ENCODE data around the gene RHBDD2. TPM values are rescaled to one million over a fixed set of nuclear protein-coding genes. Genes with fewer than 3 reads are reported as not detected.
"Not testable (repeated sequence)": the region's sequence is repeated elsewhere in the genome, so short reads cannot be mapped to it uniquely, and the experiment has no call there.

Gene RHBDD2
- total RNA-seq, 2 experiments from 2014 or later = 21.5 to 24.0 TPM

- intact Hi-C loops (cut with micrococcal nuclease) = no loop called here
- Mint-ChIP-seq H3K27ac (no peak overlapping the region), H3K9me3 (no peaks in the 10 kb centered on the region)
These were observed 10.7 kb upstream of the RHBDD2 start for GRCh38 chr7:75868153-75868552.

GRCh38 chr7:75869776-75870379, 9.0 kb upstream of the RHBDD2 start:
- CTCF ChIA-PET = interaction anchor here (0.7 to 1.7 kb wide), 4 partner anchors 10 to 150 kb away, joined by 3 to 16 read pairs (median 6); no protein-coding TSS in a partner anchor
- Mint-ChIP-seq H3K4me3 (no peak overlapping the region), H3K4me1 (ENCODE audit: low read depth) (peaks cover 9% of the 10 kb centered on the region), H3K9me3 (no peaks in the 10 kb centered on the region), H3K36me3 (ENCODE audit: low read depth) (no peaks in the 10 kb centered on the region), H3K27ac (no peak overlapping the region), H3K27me3 (ENCODE audit: low read depth) (no peaks in the 10 kb centered on the region)
- intact Hi-C loops (cut with micrococcal nuclease) = loop anchor here (2.0 to 10.0 kb wide), 2 partner anchors 139 to 395 kb away; no protein-coding TSS in a partner anchor
- DNase-seq = no peak

More at GRCh38 chr7:75868153-75868552, 10.7 kb upstream of the RHBDD2 start:
- CTCF ChIA-PET = interaction anchor here (0.6 to 0.7 kb wide), 4 partner anchors 9 to 808 kb away, joined by 3 to 4 read pairs (median 4); no protein-coding TSS in a partner anchor
- no peak overlapping the region for H3K4me3 Mint-ChIP-seq
- H3K4me1 Mint-ChIP-seq (ENCODE audit: low read depth) = peaks cover 9% of the 10 kb centered on the region
- DNase-seq = no peak
- no peaks in the 10 kb centered on the region for H3K27me3 Mint-ChIP-seq (ENCODE audit: low read depth)
- no peaks in the 10 kb centered on the region for H3K36me3 Mint-ChIP-seq (ENCODE audit: low read depth)

GRCh38 chr7:75870557-75871161, 8.2 kb upstream of the RHBDD2 start:
- Mint-ChIP-seq H3K36me3 (ENCODE audit: low read depth) (no peaks in the 10 kb centered on the region), H3K9me3 (no peaks in the 10 kb centered on the region), H3K4me3 (peak overlapping the region; percentile 54), H3K27me3 (ENCODE audit: low read depth) (no peaks in the 10 kb centered on the region), H3K27ac (peak overlapping the region; percentile 2), H3K4me1 (ENCODE audit: low read depth) (peaks cover 9% of the 10 kb centered on the region)
- CTCF ChIA-PET = interaction anchor here (0.7 to 1.2 kb wide), 3 partner anchors 9 to 149 kb away, joined by 3 to 6 read pairs (median 6); no protein-coding TSS in a partner anchor
- intact Hi-C loops (cut with micrococcal nuclease) = loop anchor here (2.0 to 10.0 kb wide), 2 partner anchors 138 to 394 kb away; no protein-coding TSS in a partner anchor
- peak; percentile 29 for DNase-seq

GRCh38 chr7:75872073-75872782, 6.6 kb upstream of the RHBDD2 start:
- intact Hi-C loops (cut with micrococcal nuclease) = loop anchor here (10.0 kb wide), 1 partner anchor 393 kb away; no protein-coding TSS in a partner anchor
- H3K4me1 Mint-ChIP-seq (ENCODE audit: low read depth) = peaks cover 9% of the 10 kb centered on the region

GRCh38 chr7:75874180-75874579, 4.7 kb upstream of the RHBDD2 start:
- CTCF ChIA-PET = interaction anchor here (0.6 to 0.8 kb wide), 2 partner anchors 49 to 147 kb away, joined by 3 to 5 read pairs; no protein-coding TSS in a partner anchor
- not testable (repeated sequence) for H3K36me3 Mint-ChIP-seq (ENCODE audit: low read depth); H3K27ac Mint-ChIP-seq; DNase-seq; H3K4me3 Mint-ChIP-seq; H3K9me3 Mint-ChIP-seq; H3K27me3 Mint-ChIP-seq (ENCODE audit: low read depth)
- intact Hi-C loops (cut with micrococcal nuclease) = loop anchor here (10.0 kb wide), 1 partner anchor 391 kb away; no protein-coding TSS in a partner anchor
- H3K4me1 Mint-ChIP-seq (ENCODE audit: low read depth) = peaks cover 17% of the 10 kb centered on the region

More at GRCh38 chr7:75872073-75872782, 6.6 kb upstream of the RHBDD2 start:
- DNase-seq = no peak
- Mint-ChIP-seq H3K27ac (no peak overlapping the region), H3K27me3 (ENCODE audit: low read depth) (no peaks in the 10 kb centered on the region), H3K36me3 (ENCODE audit: low read depth) (no peaks in the 10 kb centered on the region), H3K9me3 (no peaks in the 10 kb centered on the region), H3K4me3 (no peak overlapping the region)
- CTCF ChIA-PET = interaction anchor here (0.7 to 1.1 kb wide), 2 partner anchors 9 to 69 kb away, joined by 3 to 6 read pairs; no protein-coding TSS in a partner anchor

GRCh38 chr7:75875113-75876080, 3.4 kb upstream of the RHBDD2 start:
- intact Hi-C loops (cut with micrococcal nuclease) = loop anchor here (5.0 to 10.0 kb wide), 3 partner anchors 389 to 803 kb away; partner anchors contain the start of genes RCC1L and YWHAG
- Mint-ChIP-seq H3K4me1 (ENCODE audit: low read depth) (peaks cover 20% of the 10 kb centered on the region), H3K36me3 (ENCODE audit: low read depth) (peaks cover 4% of the 10 kb centered on the region), H3K27me3 (ENCODE audit: low read depth) (no peaks in the 10 kb centered on the region), H3K27ac (no peak overlapping the region), H3K4me3 (no peak overlapping the region), H3K9me3 (no peaks in the 10 kb centered on the region)
- DNase-seq = no peak
- CTCF ChIA-PET = interaction anchor here (0.6 to 0.8 kb wide), 2 partner anchors 136 to 146 kb away, joined by 3 read pairs; no protein-coding TSS in a partner anchor

GRCh38 chr7:75876126-75876881, 2.5 kb upstream of the RHBDD2 start:
- CTCF ChIA-PET = interaction anchor here (0.6 kb wide), 2 partner anchors 137 to 172 kb away, joined by 3 read pairs; partner anchors contain the start of gene MDH2
- H3K4me3 Mint-ChIP-seq = no peak overlapping the region
- DNase-seq = no peak
- H3K36me3 Mint-ChIP-seq (ENCODE audit: low read depth) = peaks cover 4% of the 10 kb centered on the region
- no peak overlapping the region for H3K27ac Mint-ChIP-seq
- H3K9me3 Mint-ChIP-seq = no peaks in the 10 kb centered on the region
- H3K27me3 Mint-ChIP-seq (ENCODE audit: low read depth) = no peaks in the 10 kb centered on the region
- intact Hi-C loops (cut with micrococcal nuclease) = loop anchor here (5.0 to 10.0 kb wide), 3 partner anchors 388 to 804 kb away; partner anchors contain the start of genes RCC1L and YWHAG
- H3K4me1 Mint-ChIP-seq (ENCODE audit: low read depth) = peaks cover 19% of the 10 kb centered on the region

GRCh38 chr7:75878312-75878768, 494 bp upstream of the RHBDD2 start:
- H3K27ac Mint-ChIP-seq = peak overlapping the region; percentile 91
- no peak for DNase-seq
- H3K27me3 Mint-ChIP-seq (ENCODE audit: low read depth) = no peaks in the 10 kb centered on the region
- CTCF ChIA-PET = interaction anchor here (0.5 to 1.7 kb wide), 2 partner anchors 14 to 142 kb away, joined by 4 to 5 read pairs; no protein-coding TSS in a partner anchor
- intact Hi-C loops (cut with micrococcal nuclease) = loop anchor here (1.0 to 10.0 kb wide), 10 partner anchors 36 to 806 kb away; partner anchors contain the start of genes MDH2, RCC1L, TMEM120A and YWHAG
- peak overlapping the region; percentile 93 for H3K4me3 Mint-ChIP-seq
- H3K4me1 Mint-ChIP-seq (ENCODE audit: low read depth) = peaks cover 29% of the 10 kb centered on the region
- peaks cover 14% of the 10 kb centered on the region for H3K36me3 Mint-ChIP-seq (ENCODE audit: low read depth)
- no peaks in the 10 kb centered on the region for H3K9me3 Mint-ChIP-seq

GRCh38 chr7:75879771-75880184, 944 bp downstream of the RHBDD2 start:
- peak; percentile 46 for DNase-seq
- Mint-ChIP-seq H3K9me3 (no peaks in the 10 kb centered on the region), H3K27me3 (ENCODE audit: low read depth) (no peaks in the 10 kb centered on the region), H3K27ac (peak overlapping the region; percentile 86), H3K4me1 (ENCODE audit: low read depth) (peaks cover 31% of the 10 kb centered on the region), H3K4me3 (peak overlapping the region; percentile 93), H3K36me3 (ENCODE audit: low read depth) (peaks cover 17% of the 10 kb centered on the region)
- CTCF ChIA-PET = interaction anchor here (0.5 to 1.7 kb wide), 3 partner anchors 10 to 140 kb away, joined by 3 to 7 read pairs (median 5); no protein-coding TSS in a partner anchor
- intact Hi-C loops (cut with micrococcal nuclease) = loop anchor here (2.0 to 10.0 kb wide), 6 partner anchors 103 to 807 kb away; partner anchors contain the start of genes RCC1L and YWHAG

GRCh38 chr7:75880242-75880641, 1.4 kb downstream of the RHBDD2 start:
- DNase-seq = no peak
- H3K9me3 Mint-ChIP-seq = no peaks in the 10 kb centered on the region
- H3K27me3 Mint-ChIP-seq (ENCODE audit: low read depth) = no peaks in the 10 kb centered on the region
- peak overlapping the region; percentile 86 for H3K27ac Mint-ChIP-seq
- CTCF ChIA-PET = interaction anchor here (0.5 to 1.7 kb wide), 2 partner anchors 10 to 140 kb away, joined by 3 to 5 read pairs; no protein-coding TSS in a partner anchor
- intact Hi-C loops (cut with micrococcal nuclease) = no loop called here
- H3K4me1 Mint-ChIP-seq (ENCODE audit: low read depth) = peaks cover 31% of the 10 kb centered on the region
- H3K4me3 Mint-ChIP-seq = peak overlapping the region; percentile 93
- H3K36me3 Mint-ChIP-seq (ENCODE audit: low read depth) = peaks cover 17% of the 10 kb centered on the region

Measured in activated naive CD4-positive, alpha-beta T cell treated with anti-CD3 and anti-CD28 coated beads for 36 hours (primary cell).